AG08396 (cell line): ENCODE data around the gene GUCY2D.

Experiments
- DNase-seq: peaks from one replicate; pipeline ENCODE4 v3.0.0; 2012; ENCODE audit warnings: low spot score, mixed read lengths

GUCY2D gene

GRCh38 chr17:8064561-8065019 lies 62.2 kb downstream of the GUCY2D start:
- no peak for DNase-seq

- no peak for DNase-seq
Observed at GRCh38 chr17:8066841-8067775, 64.7 kb downstream of the GUCY2D start.

GRCh38 chr17:8067806-8068205 lies 65.4 kb downstream of the GUCY2D start:
- no peak for DNase-seq

GRCh38 chr17:8068736-8069586 lies 66.5 kb downstream of the GUCY2D start:
- DNase-seq, result no peak

GRCh38 chr17:8069587-8069860 lies 67.1 kb downstream of the GUCY2D start:
- DNase-seq, result no peak
